GM21381 (cell line): ENCODE measurements around the gene SLC16A10.
"Not testable (repeated sequence)": the region's sequence is repeated elsewhere in the genome, so short reads cannot be mapped to it uniquely, and the experiment has no call there.

Experiments used
- ATAC-seq: cut with Tn5 transposase; IDR thresholded peaks from one replicate; pipeline ENCODE4 v1.9.1; 2021; ENCODE audit warnings: mild to moderate bottlenecking, moderate library complexity; ENCODE audit not compliant: unreplicated experiment

The SLC16A10 gene

DNA sequence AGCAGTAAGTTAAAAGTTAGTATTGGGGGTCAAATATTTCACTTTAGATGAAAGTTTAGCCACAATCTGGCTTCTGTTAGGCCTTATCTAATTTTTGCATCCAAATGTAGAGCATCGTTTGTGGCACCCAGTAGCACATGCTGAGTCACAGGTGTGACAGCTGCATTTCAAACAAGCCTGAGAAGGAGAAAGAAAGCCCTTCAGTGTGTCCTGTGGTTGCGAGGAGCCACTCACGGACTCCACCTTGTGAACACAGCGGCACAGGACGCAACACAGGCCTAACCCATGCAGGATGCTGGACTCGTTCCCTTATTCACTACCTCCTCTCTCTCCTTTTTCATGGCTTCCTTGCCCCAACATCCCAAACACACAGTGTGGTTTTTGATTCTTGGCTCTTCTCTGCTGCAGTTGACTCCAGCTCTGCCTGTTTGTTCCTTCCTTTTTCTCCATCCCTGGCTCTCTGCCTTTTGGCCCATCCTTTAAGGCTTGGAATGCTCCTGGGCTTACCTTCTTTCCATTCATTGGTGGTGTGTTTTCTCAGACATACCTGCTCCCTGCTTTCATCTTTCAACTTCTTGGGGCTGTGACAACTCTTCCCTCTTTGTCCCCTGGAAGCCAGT, 124.2 kb downstream of the SLC16A10 start:
- ATAC-seq, result no peak

DNA sequence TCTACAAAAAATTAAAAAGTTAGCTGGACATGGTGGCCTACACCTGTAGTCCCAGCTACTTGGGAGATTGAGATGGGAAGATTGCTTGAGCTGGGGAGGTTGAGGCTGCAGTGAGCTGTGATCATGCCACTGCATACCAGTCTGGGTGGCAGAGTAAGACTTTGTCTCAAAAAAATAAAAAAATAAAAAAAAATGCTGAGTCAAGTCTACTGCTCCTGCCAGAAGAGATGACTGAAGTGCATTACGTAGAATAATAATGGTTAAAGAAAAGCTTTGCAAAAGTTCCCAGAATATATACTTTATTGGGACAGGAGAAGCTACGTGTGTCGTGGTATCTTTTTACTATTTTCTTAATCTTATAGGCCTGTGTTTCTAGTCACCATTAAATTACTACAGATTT, 125.3 kb downstream of the SLC16A10 start:
- ATAC-seq, result no peak

DNA sequence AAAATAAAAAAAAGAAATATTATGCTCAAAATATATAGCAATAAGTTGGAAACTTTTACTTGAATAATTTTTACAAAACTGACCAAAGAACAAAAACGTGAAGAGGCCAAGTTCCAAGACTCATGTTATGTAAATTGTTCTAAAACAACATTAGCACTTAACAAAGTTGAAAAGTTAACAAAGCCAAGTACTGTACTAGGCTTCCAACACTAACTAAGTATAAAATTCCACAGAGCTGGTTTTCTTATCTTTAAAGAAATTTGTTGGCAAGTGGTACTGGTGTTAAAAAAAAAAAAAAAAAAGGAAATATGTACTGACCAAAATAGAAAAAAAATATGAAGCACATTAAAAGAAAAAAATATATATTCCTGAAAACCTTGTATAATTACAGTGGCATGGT, 127.8 kb downstream of the SLC16A10 start:
- no peak for ATAC-seq

DNA sequence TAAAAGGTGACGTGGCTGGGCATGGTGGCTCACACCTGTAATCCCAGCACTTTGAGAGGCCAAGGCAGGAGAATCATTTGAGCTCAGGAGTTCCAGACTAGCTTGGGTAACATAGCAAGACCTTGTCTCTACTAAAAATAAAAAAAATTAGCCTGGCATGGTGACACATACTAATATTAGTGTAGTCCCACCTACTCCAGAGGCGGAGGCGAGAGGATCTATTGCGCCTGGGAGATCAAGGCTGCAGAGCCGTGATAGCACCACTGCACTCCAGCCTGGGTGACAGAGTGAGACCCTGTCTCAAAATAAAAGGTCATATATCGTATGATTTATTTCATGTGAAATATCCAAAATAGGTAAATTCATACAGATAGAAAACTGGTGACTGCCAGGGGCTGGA, 132.5 kb downstream of the SLC16A10 start:
- ATAC-seq, result no peak

DNA sequence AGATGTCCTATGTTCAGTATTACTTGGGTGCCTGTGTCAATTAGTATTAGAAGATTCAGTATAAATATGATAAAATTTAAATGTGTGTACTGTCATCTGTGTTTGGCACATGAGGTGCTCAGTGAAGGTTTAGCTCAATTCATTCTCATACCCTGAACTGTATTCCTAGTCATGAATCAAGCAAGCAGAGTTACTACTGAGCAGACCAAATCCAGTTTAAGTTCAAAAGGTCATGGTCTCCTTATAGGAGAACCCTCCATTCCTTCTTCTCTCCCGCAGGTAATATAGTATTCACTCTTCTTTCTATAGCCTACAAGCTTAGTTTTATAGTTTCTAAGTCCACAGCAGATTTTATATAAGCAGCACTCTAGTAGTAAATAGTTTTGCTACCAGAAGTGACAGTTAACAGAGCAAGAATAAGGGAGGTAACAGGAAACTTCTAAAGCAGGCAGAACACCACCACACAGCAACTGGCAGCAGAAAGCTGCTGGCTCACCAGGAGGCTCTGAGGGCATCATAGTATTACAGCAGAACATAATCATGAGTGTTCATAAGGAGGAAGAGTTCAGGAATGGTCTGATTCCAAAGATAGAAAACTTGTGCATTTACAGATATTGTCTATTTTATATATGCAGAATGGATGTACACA, 133.2 kb downstream of the SLC16A10 start:
- ATAC-seq, result no peak

DNA sequence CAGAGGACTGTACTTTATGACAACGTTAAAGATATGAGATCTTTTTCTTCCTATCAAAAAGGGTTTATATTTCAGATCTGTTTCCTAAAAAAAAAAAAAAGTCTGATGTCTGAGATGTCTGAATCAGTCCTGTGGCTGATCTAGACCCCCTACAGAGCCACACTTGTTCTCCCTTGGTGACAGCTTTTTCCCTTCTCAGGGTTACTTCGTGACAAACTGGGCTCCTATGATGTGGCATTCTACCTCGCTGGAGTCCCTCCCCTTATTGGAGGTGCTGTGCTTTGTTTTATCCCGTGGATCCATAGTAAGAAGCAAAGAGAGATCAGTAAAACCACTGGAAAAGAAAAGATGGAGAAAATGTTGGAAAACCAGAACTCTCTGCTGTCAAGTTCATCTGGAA, 134.5 kb downstream of the SLC16A10 start:
- ATAC-seq, result no peak

DNA sequence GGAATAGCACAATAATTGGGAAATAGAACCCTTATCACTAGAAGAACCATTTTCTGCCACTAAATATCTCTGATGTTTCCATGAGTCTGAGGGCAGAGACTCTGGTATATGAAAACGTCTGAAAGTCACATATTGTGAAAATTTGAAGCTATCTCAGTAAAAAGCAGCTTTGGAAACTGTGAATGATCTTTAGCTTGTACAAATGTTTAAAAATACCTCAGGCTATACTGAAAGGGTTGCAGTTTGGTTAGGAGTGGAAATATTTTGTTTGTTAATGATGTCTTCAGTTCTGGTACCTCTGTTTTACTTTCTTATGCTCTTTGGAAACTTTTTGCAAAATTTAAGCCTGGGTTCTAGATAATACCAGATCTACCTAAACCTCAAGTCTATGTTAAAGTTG, 135.0 kb downstream of the SLC16A10 start:
- ATAC-seq, result no peak

DNA sequence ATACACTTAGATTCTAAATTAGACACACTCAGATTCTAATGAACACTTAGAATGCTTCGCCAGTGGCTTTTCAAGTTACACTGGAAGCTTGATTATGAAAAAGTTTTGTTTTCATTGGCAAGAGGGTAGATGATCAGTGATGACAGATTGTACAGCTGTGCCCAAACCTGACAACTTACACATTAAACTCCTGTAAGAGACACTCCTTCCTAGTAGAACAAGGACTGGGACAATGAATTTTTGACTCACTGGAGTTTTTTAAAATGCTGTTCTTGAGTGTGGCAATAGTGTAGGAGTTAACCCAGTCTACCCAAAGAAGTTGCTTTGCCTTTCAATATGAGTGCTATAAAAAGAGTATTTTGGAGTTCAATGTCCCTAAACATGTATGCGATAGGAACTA, 140.8 kb downstream of the SLC16A10 start:
- ATAC-seq, result no peak

DNA sequence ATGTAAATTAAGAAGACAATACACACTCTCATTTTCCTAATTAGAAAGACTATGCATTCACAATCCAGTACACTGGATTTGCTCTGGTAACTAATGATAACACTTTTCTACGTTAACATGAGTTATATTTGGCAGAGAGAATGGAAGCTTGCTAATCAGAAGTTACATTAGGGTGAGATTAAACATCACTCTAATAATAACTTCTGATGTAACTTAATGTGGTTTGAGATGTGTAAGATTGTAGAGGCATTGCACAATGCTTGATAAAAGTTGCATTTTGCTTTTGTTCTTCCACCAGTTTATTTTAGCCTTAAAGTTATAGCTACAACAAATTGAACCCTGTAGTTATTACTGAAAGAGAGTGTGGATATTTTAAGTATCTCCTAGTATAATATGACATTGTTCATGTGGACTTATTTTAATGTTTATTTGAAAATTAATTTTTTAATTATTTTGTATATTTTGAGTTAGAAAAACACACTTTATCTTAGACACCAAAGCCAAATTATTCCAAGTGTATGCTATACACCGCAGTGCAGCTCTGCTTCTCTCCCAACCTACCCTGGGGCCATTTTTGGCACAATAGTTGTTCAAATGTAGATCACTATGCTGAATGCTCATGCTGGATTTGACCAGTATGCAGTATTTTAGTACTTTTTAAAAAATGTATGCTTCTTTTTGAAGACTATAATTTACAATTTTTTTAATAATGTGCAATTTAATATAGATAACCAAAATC, 143.2 kb downstream of the SLC16A10 start:
- no peak for ATAC-seq

DNA sequence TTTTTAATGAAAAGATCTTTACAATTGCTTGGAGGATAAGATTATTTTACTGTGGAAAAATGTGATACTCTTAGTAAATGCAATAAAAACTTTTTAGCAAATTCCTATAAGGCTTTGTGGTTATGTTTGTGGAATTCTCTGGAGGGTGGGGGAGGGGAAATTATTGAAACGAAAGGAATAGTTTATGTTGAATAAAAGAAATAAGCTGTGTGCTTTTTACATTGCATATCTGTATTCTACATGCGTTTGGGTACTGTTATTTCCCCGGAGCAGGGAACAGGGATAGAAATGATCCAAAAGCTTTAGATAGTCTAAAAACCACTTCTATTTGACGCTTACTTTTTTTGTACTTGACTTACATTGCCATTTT, 143.8 kb downstream of the SLC16A10 start:
- ATAC-seq, result no peak

DNA sequence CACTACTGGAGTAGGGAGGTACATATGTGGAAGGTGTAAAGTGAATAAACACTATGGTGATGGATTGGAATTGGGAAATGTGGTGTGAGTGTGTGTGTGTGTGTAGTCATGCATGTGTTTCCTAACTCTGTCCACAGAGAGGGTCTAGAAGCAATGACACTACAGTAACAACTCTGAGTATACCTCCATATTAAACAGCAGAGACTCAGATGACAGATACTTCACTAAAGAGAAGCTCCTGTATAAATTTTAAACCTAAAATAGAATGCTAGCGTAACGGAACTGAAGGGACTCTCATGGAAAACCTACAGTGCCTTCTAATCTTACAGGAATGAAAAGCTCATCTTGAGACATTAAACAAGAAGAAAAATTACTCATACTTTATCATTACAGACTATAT, 150.5 kb downstream of the SLC16A10 start:
- no peak for ATAC-seq

DNA sequence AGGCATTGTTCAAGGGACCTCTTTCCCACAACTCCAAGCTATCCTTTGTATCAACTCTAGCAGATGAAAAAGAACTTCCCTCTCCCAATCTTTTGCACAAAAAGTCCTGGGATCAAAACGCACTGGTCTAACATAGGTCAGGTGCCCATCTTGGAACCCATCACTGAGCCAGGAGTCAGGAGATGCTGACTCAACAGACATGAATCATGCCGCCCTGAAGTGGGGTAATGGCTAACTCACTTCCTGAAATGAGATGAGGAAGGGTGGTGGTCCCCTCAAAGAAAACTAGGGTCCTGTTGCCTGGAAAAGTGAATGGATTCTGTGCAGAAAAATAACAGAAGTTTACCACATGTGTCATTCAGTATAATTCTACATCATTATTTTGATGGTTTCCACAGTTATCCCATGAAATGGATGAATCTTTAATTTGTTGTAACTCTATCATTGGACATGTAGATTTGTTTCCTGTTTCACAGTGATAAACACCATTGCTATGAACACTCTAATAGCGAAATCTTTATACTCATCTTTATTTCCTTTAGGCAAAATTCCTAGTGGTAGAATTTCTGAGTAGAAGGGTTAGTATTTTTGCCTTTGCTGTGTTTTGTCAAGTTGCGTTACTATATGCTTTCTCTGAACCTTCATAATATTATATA, 151.3 kb downstream of the SLC16A10 start:
- ATAC-seq, result no peak

DNA sequence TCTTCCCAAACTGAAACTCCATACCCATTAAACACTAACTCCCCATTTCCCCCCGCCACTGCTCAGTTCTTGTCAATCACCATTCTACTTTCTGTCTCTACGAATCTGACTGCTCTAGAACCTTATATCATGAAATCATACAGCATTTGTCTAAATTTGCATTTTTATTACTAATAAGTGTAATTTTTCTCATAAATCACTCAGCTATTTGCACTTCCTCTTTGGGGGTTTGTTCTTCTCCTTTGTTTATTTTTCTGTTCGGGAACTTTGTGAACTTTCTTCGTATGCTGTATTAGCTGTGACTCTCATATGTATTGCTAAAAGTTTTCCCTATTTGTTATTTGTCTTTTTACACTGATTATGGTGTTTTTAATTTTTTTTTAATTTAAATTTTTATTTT, 152.2 kb downstream of the SLC16A10 start:
- ATAC-seq, result no peak

DNA sequence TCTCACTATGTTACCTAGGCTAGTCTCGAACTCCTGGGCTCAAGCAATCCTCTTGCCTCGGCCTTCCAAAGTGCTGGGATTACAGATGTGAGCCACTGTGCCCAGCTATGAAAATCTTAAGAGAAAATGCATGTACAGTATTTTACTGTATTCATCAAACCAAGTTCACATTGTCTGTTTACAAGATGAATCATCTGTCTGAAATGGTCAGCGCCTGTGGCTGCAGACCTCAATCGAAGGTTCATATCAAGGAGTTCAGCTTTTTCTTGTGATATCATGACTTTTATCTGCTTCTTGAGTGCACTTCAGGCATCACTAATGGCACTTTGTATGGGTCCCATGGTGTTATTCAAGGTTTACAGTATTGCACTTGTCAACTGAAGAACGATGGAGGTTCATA, 155.1 kb downstream of the SLC16A10 start:
- no peak for ATAC-seq

DNA sequence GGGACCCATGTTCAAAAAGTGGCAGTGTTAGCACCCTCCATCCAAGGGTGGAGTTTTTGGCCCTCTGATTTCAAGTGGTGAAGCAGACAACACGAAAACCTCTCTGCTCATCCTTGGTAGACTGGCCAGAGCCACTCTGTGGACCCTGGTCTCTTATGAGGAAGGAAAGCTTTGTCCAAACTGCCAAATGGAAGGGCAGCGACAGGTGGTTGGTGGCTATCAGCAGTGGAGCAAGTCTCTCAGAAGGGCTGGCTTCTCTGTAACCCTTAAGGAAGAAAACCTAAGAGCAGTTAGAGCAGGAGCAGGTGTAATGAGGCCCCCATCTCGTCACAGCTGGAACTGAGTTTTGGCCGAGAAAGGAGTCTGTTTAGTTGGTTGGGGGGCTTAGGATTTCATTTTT, 155.8 kb downstream of the SLC16A10 start:
- no peak for ATAC-seq

DNA sequence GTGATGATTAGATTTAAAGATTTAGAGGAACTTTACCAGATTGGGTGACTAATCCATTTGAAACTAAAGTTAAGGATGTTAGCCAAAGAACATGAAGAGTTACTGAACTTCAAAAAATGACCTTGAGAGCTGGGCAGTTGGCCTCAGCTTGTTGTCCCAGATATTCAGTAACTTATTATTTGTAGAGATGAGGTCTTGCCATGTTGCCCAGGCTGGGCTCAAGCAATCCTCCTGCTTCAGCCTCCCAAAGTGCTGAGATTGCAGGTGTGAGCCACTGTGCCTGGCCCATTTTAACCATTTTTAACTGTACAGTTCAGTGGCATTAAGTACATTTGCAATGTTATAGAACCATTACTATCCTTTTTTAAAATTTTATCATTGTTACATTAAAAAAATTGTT, 161.5 kb downstream of the SLC16A10 start:
- ATAC-seq, result no peak

DNA sequence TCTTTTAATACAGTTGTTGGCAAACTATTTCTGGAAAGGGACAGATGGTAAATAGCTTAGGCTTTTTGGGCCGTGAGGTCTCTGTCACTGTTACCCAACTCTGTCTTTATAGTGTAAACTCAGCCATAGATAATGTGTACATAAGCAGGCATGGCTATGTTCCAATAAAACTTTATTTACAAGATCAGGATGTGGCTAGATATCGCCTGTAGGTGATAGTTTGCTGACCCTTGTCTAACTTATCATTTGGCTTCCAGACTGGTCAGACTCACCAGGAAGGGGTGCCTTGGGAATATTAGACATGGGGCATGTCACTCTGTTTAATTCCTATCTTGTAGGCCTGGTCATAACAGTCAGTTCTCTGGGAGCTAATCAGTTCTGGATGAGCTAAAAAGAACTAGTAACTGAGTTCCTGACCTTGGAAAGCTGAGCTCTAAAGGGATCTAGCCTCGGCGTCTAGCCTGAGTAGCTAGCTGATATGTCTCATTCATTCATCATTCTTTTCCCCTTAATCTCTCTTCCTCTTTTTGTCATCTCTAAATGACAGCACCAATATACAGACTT, 163.6 kb downstream of the SLC16A10 start:
- ATAC-seq, result no peak

DNA sequence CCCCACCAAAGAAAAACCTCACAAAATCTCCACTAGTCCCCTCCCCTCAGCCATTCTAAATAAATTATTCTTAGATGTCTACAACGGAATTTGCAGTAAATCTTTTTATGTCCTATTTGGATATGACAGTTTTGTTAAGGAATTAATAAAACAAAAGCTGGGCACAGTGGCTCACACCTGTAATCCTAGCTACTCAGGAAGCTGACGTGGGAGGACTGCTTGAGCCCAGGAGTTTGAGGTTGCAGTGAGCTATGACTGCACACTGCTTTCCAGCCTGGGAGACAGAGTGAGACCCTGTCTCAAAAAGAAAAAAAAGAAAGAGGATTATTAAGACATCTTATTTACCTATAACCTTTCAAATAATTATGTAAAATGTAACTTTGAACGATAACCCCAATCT, 165.4 kb downstream of the SLC16A10 start:
- no peak for ATAC-seq

DNA sequence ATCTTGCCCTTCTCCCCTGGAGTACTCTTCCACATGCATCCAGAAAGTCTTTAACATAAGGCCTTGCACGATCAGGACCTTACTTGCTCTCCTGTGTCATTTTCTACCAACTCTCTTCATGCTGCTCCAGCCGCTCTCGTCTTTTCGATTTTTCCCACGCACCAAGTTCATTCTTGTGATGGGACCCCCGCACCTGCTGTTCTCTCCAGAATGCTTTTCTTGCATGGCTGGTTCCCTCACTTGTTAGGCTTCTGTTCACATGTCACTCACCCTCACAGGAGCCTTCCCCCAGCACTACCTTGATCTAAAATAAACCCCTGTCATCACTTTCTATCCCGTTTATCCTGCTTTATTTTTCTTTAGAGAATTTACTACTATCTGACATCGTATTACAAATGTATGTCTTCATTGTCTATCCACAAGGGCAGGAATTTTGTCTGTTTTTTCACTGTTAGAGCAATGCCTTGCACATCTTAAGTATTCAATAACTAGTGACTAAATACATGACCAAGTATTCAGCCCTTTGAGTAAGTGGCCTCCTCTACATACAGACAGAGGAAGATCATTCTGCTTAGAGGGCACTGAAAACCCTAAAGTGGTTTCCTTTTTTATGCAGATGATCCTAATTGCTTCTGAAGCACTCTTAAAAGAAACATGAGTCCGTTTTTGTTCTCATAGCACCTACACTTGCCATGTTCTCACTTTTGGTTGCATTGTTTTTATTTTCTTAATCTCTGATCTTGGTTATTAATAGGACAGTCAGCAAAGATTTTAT, 166.9 kb downstream of the SLC16A10 start:
- no peak for ATAC-seq

DNA sequence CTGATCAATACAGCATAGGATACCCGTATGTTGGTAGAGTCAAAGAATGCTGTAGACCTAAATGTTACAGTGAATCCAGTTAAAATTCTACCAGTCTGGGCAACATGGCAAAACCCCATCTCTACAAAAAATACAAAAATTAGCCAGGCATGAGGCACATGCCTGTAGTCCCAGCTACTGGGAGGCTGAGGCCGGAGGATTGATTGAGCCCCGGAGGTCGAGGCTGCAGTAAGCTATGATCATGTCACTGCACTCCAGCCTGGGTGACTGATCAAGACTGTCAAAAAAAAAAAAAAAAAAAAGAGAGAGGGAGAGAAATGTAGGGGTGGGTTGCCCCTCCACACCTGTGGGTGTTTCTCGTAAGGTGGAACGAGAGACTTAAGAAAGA, 167.5 kb downstream of the SLC16A10 start:
- ATAC-seq, result no peak

DNA sequence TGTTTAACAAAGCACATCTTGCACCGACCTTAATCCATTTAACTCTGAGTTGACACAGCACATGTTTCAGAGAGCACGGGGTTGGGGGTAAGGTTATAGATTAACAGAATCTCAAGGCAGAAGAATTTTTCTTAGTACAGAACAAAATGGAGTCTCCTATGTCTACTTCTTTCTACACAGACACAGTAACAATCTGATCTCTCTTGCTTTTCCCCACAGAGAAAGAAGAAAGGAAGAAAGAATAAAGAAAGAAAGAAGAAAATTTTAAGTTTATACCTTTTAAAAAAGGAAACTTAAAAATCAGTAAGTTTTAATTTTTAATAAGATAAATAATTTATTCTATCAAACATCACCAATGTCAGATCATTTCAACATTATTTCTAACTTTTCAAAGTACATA, 168.5 kb downstream of the SLC16A10 start:
- ATAC-seq, result not testable (repeated sequence)
